Panc1 (cell line): Measurements from ENCODE around the gene MBD5. TPM values are rescaled to one million over a fixed set of nuclear protein-coding genes. Genes with fewer than 3 reads are reported as not detected.

Source experiments
- ATAC-seq: fragments of 200-7000 bp; cut with Tn5 transposase; 2 replicates; pipeline ENCODE4 v1.9.1; 2020; ENCODE audit warnings: mild to moderate bottlenecking, moderate library complexity
- BruUV-seq: library from RNA; stranded (reverse); fragments of 400-500 nt; replicated peaks from 2 replicates; lab custom pipeline; 2021; lab: Mats Ljungman, UMichigan
- CTCF ChIA-PET: fragments of 300-600 bp; sonication (Branson Sonifier 250); formaldehyde crosslinking; loops from one replicate; lab custom pipeline; 2022; ENCODE audit warnings: antibody characterized with exemption; lab: Charles Lee
- POLR2A ChIA-PET: fragments of 300-600 bp; sonication (Branson Sonifier 250); formaldehyde crosslinking; loops from one replicate; lab custom pipeline; 2022; ENCODE audit warnings: antibody characterized with exemption; lab: Charles Lee
- DNase-seq: peaks from one replicate; pipeline ENCODE4 v3.0.0-alpha.2; 2010; ENCODE audit warnings: low read depth, low spot score
- H3K27ac ChIP-seq: 2 replicates; pipeline ENCODE4 v1.5.1; 2011; ENCODE audit warnings: mild to moderate bottlenecking, low read length, inconsistent platforms
- H3K27me3 ChIP-seq: fragments of 200-500 bp; sonication (Bioruptor generic); 2 replicates; pipeline ENCODE4 v1.6.0; 2014; ENCODE audit warnings: low read length, inconsistent platforms; ENCODE audit not compliant: control insufficient read depth, insufficient read depth
- H3K36me3 ChIP-seq: fragments of 200-500 bp; sonication (Bioruptor generic); 2 replicates; pipeline ENCODE4 v1.5.1; 2014; ENCODE audit warnings: inconsistent platforms, mild to moderate bottlenecking, low read length, moderate library complexity; ENCODE audit not compliant: control insufficient read depth, insufficient read depth
- H3K4me1 ChIP-seq: 2 replicates; pipeline ENCODE4 v1.5.1; 2011; ENCODE audit warnings: inconsistent platforms, mild to moderate bottlenecking, low read length, moderate library complexity; ENCODE audit not compliant: control insufficient read depth, insufficient read depth
- H3K4me3 ChIP-seq, 2 experiments: 2 replicates each; pipeline ENCODE4 v1.5.1; 2011 to 2012; ENCODE audit warnings: low read depth in 2 of 2, low read length in 2 of 2, mild to moderate bottlenecking in 2 of 2, inconsistent platforms in 1 of 2, moderate library complexity in 1 of 2
- H3K9me3 ChIP-seq: fragments of 200-500 bp; sonication (Bioruptor generic); 2 replicates; pipeline ENCODE4 v1.5.1; 2014; ENCODE audit warnings: low read depth, mild to moderate bottlenecking, inconsistent platforms, low read length, moderate library complexity; ENCODE audit not compliant: control insufficient read depth, insufficient read depth
- POLR2AphosphoS5 ChIP-seq: IDR thresholded peaks from 2 replicates; pipeline ENCODE4 v1.6.1; 2012; ENCODE audit warnings: mild to moderate bottlenecking, low read depth, low read length, moderate library complexity
- SIN3A ChIP-seq: IDR thresholded peaks from 2 replicates; pipeline ENCODE4 v1.6.1; 2012; ENCODE audit warnings: low read depth, mild to moderate bottlenecking, low read length, moderate library complexity, borderline replicate concordance; ENCODE audit not compliant: insufficient read depth
- TCF7L2 ChIP-seq: IDR thresholded peaks from 2 replicates; pipeline ENCODE4 v1.6.1; 2011; ENCODE audit warnings: mild to moderate bottlenecking, low read depth, low read length, inconsistent platforms
- in situ Hi-C: cut with HindIII; loops from 2 replicates; pipeline ENCODE4 v1.10.0; 2016; ENCODE audit warnings: low sequenced_read_pairs, low pct_unique_long_range_greater_than_20kb
- intact Hi-C: fragments of 100-400 bp; cut with micrococcal nuclease; formaldehyde crosslinking; loops from one replicate; pipeline ENCODE4 v1.10.0; 2022; ENCODE audit not compliant: unreplicated experiment
- total RNA-seq: library from RNA; stranded (reverse); gene quantifications from one replicate; pipeline ENCODE4 v1.2.1, GENCODE V29; 2021; ENCODE audit not compliant: unreplicated experiment
- TF ChIP-seq, protein P1 (sequence below), 2 experiments: IDR thresholded peaks; 2 replicates each; pipeline ENCODE4 v1.6.1; 2011 to 2012; ENCODE audit warnings: low read depth in 2 of 2, control low read depth in 1 of 2, low read length in 1 of 2, mild to moderate bottlenecking in 1 of 2, moderate library complexity in 1 of 2; ENCODE audit not compliant: insufficient read depth in 1 of 2
- TF ChIP-seq, protein P2 (sequence below): fragments of 450-650 bp; IDR thresholded peaks from 2 replicates; pipeline ENCODE4 v1.5.1; 2017; ENCODE audit warnings: mild to moderate bottlenecking

Gene MBD5
- total RNA-seq, 1 experiment from 2014 or later = 40.2 TPM

DNA sequence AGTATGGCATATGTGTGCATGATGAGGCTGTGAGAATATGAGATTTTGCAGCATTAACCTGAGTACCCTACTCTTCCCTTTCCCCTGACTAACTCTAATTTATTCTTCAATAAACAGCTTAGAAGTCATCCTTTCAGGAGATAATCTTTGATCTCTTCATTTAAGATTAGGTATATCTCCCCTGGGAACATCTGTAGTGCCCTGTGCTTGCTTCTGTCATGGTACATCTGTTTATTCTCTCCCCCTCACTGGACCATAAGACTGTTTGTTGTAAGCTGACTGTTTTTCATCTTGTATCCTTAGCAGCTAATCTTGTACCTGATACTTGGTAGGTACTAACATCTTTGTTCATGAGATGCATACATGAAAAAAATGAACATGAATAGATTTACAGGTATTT, 83.1 kb downstream of the MBD5 start:
- ChIA-PET POLR2A (interaction anchor here (0.6 kb wide), 1 partner anchor 130 kb away, joined by 3 read pairs; no protein-coding TSS in a partner anchor), CTCF (no interaction called here)
- in situ Hi-C loops (no loop called here), intact Hi-C loops (no loop called here)
- H3K9me3 ChIP-seq = no peaks in the 10 kb centered on the region
- BruUV-seq = no TSS peak
- no peaks in the 10 kb centered on the region; the same call in 1 of the 2 replicates for H3K4me1 ChIP-seq
- no peak overlapping the region for H3K27ac ChIP-seq
- no peaks in the 10 kb centered on the region for H3K36me3 ChIP-seq
- no peak for ATAC-seq
- no peak overlapping the region for H3K4me3 ChIP-seq
- DNase-seq = no peak
- TF ChIP-seq SIN3A (no peak), POLR2AphosphoS5 (no peak)
- TF ChIP-seq, protein P1, sequence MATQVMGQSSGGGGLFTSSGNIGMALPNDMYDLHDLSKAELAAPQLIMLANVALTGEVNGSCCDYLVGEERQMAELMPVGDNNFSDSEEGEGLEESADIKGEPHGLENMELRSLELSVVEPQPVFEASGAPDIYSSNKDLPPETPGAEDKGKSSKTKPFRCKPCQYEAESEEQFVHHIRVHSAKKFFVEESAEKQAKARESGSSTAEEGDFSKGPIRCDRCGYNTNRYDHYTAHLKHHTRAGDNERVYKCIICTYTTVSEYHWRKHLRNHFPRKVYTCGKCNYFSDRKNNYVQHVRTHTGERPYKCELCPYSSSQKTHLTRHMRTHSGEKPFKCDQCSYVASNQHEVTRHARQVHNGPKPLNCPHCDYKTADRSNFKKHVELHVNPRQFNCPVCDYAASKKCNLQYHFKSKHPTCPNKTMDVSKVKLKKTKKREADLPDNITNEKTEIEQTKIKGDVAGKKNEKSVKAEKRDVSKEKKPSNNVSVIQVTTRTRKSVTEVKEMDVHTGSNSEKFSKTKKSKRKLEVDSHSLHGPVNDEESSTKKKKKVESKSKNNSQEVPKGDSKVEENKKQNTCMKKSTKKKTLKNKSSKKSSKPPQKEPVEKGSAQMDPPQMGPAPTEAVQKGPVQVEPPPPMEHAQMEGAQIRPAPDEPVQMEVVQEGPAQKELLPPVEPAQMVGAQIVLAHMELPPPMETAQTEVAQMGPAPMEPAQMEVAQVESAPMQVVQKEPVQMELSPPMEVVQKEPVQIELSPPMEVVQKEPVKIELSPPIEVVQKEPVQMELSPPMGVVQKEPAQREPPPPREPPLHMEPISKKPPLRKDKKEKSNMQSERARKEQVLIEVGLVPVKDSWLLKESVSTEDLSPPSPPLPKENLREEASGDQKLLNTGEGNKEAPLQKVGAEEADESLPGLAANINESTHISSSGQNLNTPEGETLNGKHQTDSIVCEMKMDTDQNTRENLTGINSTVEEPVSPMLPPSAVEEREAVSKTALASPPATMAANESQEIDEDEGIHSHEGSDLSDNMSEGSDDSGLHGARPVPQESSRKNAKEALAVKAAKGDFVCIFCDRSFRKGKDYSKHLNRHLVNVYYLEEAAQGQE (IDR thresholded peaks at IDR 0.05; ENCODE audit: insufficient read depth in 1 of 2, low read depth in 2 of 2, low read length in 1 of 2) = no peak
- no peaks in the 10 kb centered on the region for H3K27me3 ChIP-seq

DNA sequence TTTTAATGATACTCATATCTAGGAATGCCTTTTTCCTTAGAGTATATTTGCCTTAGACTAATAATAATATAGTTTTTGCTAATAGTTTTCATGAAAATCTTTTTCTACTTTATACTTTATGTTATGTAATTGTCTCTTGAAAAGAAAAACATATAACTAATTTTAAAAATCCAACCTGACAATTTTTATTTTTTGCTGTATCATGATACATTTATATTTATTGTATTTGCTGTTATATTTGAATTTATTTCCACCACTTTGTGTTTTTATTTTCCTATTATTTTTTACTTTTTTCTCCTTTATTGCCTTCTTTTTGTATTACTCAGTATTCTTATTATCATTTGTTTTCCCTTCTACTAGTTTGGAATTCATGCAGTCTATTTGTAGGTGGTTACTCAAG, 85.4 kb downstream of the MBD5 start:
- H3K4me1 ChIP-seq = no peaks in the 10 kb centered on the region; the same call in 1 of the 2 replicates
- CTCF ChIA-PET = no interaction called here
- TF ChIP-seq POLR2AphosphoS5 = no peak
- BruUV-seq = no TSS peak
- in situ Hi-C loops (no loop called here), intact Hi-C loops (no loop called here)
- DNase-seq (no peak), ATAC-seq (no peak)
- H3K4me3 ChIP-seq = no peak overlapping the region
- POLR2A ChIA-PET = no interaction called here
- H3K27ac ChIP-seq = no peak overlapping the region
- no peaks in the 10 kb centered on the region for H3K9me3 ChIP-seq
- H3K36me3 ChIP-seq = no peaks in the 10 kb centered on the region
- no peaks in the 10 kb centered on the region for H3K27me3 ChIP-seq

DNA sequence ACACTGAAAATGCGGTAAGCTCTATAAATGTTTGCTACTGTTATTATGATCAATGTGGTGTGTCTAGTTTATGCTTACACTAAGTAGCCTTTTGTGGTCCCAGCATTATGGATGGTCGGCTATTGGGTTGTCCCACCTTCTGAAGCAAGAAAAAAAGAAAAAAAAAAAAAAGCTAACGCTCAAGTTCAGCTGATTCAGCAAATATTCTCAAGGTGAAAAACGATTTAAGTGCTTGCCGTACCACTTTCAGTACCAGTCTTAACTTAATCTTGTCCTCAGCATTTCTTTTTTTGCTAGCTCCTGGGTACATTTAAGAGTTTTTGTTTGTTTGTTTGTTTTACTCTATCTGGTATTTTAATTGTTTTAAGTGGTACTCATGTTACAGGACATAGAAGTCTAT, 87.5 kb downstream of the MBD5 start:
- ChIA-PET CTCF (interaction anchor here (0.6 kb wide), 1 partner anchor 76 kb away, joined by 3 read pairs; no protein-coding TSS in a partner anchor), POLR2A (no interaction called here)
- intact Hi-C loops = no loop called here

More for the DNA sequence above, 87.5 kb downstream of the MBD5 start:
- H3K27me3 ChIP-seq = no peaks in the 10 kb centered on the region
- H3K36me3 ChIP-seq = no peaks in the 10 kb centered on the region
- H3K27ac ChIP-seq = no peak overlapping the region
- no peaks in the 10 kb centered on the region for H3K9me3 ChIP-seq
- ATAC-seq (no peak), DNase-seq (no peak)
- BruUV-seq = no TSS peak
- no peak overlapping the region for H3K4me3 ChIP-seq
- in situ Hi-C loops = no loop called here
- TF ChIP-seq TCF7L2 = no peak
- no peak for TF ChIP-seq POLR2AphosphoS5
- TF ChIP-seq, protein P2, sequence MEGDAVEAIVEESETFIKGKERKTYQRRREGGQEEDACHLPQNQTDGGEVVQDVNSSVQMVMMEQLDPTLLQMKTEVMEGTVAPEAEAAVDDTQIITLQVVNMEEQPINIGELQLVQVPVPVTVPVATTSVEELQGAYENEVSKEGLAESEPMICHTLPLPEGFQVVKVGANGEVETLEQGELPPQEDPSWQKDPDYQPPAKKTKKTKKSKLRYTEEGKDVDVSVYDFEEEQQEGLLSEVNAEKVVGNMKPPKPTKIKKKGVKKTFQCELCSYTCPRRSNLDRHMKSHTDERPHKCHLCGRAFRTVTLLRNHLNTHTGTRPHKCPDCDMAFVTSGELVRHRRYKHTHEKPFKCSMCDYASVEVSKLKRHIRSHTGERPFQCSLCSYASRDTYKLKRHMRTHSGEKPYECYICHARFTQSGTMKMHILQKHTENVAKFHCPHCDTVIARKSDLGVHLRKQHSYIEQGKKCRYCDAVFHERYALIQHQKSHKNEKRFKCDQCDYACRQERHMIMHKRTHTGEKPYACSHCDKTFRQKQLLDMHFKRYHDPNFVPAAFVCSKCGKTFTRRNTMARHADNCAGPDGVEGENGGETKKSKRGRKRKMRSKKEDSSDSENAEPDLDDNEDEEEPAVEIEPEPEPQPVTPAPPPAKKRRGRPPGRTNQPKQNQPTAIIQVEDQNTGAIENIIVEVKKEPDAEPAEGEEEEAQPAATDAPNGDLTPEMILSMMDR = no peak
- no peak for TF ChIP-seq SIN3A
- TF ChIP-seq, protein P1 (IDR thresholded peaks at IDR 0.05; ENCODE audit: insufficient read depth in 1 of 2, low read depth in 2 of 2, low read length in 1 of 2) = no peak
- H3K4me1 ChIP-seq = no peaks in the 10 kb centered on the region; the same call in 1 of the 2 replicates
